ENCODE data around the gene ZDHHC5.

DNA sequence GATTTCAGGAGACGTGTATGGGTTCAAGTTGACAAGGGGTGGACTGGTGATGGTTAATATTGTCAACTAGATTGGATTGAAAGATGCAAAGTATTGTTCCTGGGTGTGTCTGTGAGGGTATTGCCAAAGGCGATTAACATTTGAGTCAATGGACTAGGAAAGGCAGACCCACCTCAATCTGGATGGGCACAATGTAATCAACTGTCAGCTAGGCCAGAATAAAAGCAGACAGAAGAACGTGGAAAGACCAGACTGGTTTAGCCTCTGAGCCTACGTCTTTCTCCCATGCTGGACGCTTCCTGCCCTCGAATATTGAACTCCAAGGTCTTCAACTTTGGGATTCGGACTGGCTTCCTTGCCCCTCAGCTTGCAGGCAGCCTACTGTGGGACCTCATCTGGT lies 16.5 kb upstream of the ZDHHC5 start:
- TF ChIP-seq, protein P1, sequence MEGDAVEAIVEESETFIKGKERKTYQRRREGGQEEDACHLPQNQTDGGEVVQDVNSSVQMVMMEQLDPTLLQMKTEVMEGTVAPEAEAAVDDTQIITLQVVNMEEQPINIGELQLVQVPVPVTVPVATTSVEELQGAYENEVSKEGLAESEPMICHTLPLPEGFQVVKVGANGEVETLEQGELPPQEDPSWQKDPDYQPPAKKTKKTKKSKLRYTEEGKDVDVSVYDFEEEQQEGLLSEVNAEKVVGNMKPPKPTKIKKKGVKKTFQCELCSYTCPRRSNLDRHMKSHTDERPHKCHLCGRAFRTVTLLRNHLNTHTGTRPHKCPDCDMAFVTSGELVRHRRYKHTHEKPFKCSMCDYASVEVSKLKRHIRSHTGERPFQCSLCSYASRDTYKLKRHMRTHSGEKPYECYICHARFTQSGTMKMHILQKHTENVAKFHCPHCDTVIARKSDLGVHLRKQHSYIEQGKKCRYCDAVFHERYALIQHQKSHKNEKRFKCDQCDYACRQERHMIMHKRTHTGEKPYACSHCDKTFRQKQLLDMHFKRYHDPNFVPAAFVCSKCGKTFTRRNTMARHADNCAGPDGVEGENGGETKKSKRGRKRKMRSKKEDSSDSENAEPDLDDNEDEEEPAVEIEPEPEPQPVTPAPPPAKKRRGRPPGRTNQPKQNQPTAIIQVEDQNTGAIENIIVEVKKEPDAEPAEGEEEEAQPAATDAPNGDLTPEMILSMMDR (IDR thresholded peaks at IDR 0.05) = no peak
- TF ChIP-seq POLR2A (IDR thresholded peaks at IDR 0.05) = no peak

Measured in esophagus squamous epithelium (tissue), 4 donors.